ENCODE data around the gene BAIAP2L2.

DNA sequence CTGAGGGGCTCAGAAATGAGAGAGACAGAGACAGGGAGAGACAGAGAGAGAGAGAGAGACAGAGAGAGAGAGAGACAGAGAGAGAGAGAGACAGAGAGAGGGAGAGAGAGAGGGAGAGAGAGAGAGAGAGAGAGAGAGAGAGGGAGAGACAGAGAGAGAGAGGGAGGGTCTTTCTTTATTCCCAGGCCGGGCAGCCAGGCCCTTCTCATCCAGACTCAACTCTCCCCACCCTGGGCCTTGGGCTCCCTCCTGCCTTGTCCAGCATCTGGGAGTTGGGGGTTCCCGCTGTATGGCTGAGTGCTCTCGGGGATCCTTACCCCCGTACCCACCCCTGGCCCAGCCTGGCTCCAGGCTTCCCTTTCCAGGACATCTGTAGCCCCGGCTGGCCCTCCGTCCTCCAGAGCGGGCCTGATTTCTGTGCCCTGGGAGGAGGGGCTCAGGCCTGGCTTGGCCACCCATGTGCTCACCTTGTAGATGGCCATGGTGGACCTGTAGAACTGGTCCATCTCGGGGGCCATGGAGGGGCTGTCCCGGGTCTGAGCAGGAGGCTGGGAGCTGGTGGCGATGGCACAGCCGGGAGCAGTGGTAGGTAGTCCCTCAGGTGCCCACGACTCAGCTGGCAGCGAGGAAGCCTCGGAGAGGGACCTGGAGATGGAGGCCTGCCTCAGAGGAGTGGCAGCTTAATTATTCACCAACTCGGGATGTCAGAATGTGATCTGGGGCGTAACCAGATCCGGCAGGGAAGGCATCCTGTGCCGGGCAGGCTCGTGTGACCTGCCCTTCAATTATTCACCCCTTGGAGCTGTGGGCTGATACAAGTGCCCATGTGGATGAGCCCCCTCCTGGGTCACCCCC lies at the start of gene BAIAP2L2:
- TF ChIP-seq, protein P1, sequence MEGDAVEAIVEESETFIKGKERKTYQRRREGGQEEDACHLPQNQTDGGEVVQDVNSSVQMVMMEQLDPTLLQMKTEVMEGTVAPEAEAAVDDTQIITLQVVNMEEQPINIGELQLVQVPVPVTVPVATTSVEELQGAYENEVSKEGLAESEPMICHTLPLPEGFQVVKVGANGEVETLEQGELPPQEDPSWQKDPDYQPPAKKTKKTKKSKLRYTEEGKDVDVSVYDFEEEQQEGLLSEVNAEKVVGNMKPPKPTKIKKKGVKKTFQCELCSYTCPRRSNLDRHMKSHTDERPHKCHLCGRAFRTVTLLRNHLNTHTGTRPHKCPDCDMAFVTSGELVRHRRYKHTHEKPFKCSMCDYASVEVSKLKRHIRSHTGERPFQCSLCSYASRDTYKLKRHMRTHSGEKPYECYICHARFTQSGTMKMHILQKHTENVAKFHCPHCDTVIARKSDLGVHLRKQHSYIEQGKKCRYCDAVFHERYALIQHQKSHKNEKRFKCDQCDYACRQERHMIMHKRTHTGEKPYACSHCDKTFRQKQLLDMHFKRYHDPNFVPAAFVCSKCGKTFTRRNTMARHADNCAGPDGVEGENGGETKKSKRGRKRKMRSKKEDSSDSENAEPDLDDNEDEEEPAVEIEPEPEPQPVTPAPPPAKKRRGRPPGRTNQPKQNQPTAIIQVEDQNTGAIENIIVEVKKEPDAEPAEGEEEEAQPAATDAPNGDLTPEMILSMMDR (IDR thresholded peaks at IDR 0.05; ENCODE audit: low read depth, low read length, poor library complexity, severe bottlenecking): no peak
- TF ChIP-seq EZH2phosphoT487 (IDR thresholded peaks at IDR 0.05; ENCODE audit: borderline replicate concordance, low read length): no peak

Data from DOHH2 (cell line).